SIG-M5 (cell line): ENCODE results near the gene FAHD2B.
"Not testable (repeated sequence)": the region's sequence is repeated elsewhere in the genome, so short reads cannot be mapped to it uniquely, and the experiment has no call there.

ENCODE experiments used
- DNase-seq: peaks from one replicate; lab custom pipeline; 2025; lab: John Stamatoyannopoulos, UW

Gene FAHD2B

GRCh38 chr2:97094772-97095611 is at the start of gene FAHD2B:
FAHD2B (minus strand) TSS chr2:97094882; CDS start chr2:97091706, 3,176 bp downstream.
- peak; percentile 1 for DNase-seq

- DNase-seq = not testable (repeated sequence)
Observed at GRCh38 chr2:97144016-97144415, 49.3 kb upstream of the FAHD2B start.

GRCh38 chr2:97129090-97129489 is 34.4 kb upstream of the FAHD2B start:
- DNase-seq = not testable (repeated sequence)

- not testable (repeated sequence) for DNase-seq
Observed at GRCh38 chr2:97113882-97114255, 19.2 kb upstream of the FAHD2B start.

- DNase-seq = not testable (repeated sequence)
Observed at GRCh38 chr2:97113050-97113881, 18.6 kb upstream of the FAHD2B start, which contains the start of gene ANKRD36. ANKRD36 (plus strand) TSS chr2:97113153; CDS start chr2:97113740, 587 bp downstream.

- not testable (repeated sequence) for DNase-seq
Observed at GRCh38 chr2:97112320-97113049, 17.8 kb upstream of the FAHD2B start.

- DNase-seq = not testable (repeated sequence)
Observed at GRCh38 chr2:97111246-97111645, 16.6 kb upstream of the FAHD2B start.

GRCh38 chr2:97106878-97107277 is 12.2 kb upstream of the FAHD2B start:
- DNase-seq = not testable (repeated sequence)

GRCh38 chr2:97098786-97099372 is 4.2 kb upstream of the FAHD2B start:
- not testable (repeated sequence) for DNase-seq

- DNase-seq = no peak
Observed at GRCh38 chr2:97095661-97096060, 979 bp upstream of the FAHD2B start.

- DNase-seq = not testable (repeated sequence)
Observed at GRCh38 chr2:97093983-97094771, 505 bp downstream of the FAHD2B start.

- not testable (repeated sequence) for DNase-seq
Observed at GRCh38 chr2:97092946-97093345, 1.7 kb downstream of the FAHD2B start.

- not testable (repeated sequence) for DNase-seq
Observed at GRCh38 chr2:97088706-97089105, 6.0 kb downstream of the FAHD2B start.

GRCh38 chr2:97085093-97085492 is 9.6 kb downstream of the FAHD2B start:
- not testable (repeated sequence) for DNase-seq

GRCh38 chr2:97083516-97083915 is 11.2 kb downstream of the FAHD2B start:
- DNase-seq = not testable (repeated sequence)

- DNase-seq = not testable (repeated sequence)
Observed at GRCh38 chr2:97082206-97082605, 12.5 kb downstream of the FAHD2B start.

GRCh38 chr2:97080855-97081254 is 13.8 kb downstream of the FAHD2B start:
- not testable (repeated sequence) for DNase-seq

- not testable (repeated sequence) for DNase-seq
Observed at GRCh38 chr2:97077213-97077612, 17.5 kb downstream of the FAHD2B start.

GRCh38 chr2:97070915-97071314 is 23.8 kb downstream of the FAHD2B start:
- DNase-seq = not testable (repeated sequence)

- DNase-seq = not testable (repeated sequence)
Observed at GRCh38 chr2:97068722-97069121, 26.0 kb downstream of the FAHD2B start.

GRCh38 chr2:97068074-97068473 is 26.6 kb downstream of the FAHD2B start:
- no peak for DNase-seq
